HepG2 (cell line): ENCODE measurements around the gene RAPGEF5. TPM values are rescaled to one million over a fixed set of nuclear protein-coding genes. Genes with fewer than 3 reads are reported as not detected.

Source experiments
- ATAC-seq: fragments of 200-7000 bp; cut with Tn5 transposase; 3 replicates; pipeline ENCODE4 v1.9.1; 2020; ENCODE audit warnings: mild to moderate bottlenecking, moderate library complexity
- BruUV-seq: library from RNA; stranded (reverse); fragments of 400-500 nt; replicated peaks from 2 replicates; lab custom pipeline; 2021; lab: Mats Ljungman, UMichigan
- CTCF ChIA-PET: fragments of 300-600 bp; formaldehyde crosslinking; extraction: SDS; loops from one replicate; lab custom pipeline; 2021; ENCODE audit warnings: low total read pairs, inconsistent platforms, low intra/inter-chr PET ratio; lab: Yijun Ruan, JAX
- POLR2A ChIA-PET: fragments of 350-600 bp; sonication (Branson Sonifier 250); formaldehyde crosslinking; loops from one replicate; lab custom pipeline; 2020; ENCODE audit warnings: antibody characterized with exemption, inconsistent platforms; lab: Yijun Ruan, JAX
- DNase-seq: peaks from one replicate; pipeline ENCODE4 v3.0.0-alpha.2; 2015; ENCODE audit warnings: low spot score
- FAIRE-seq: peaks from 3 replicates; lab custom pipeline; 2011; peaks lifted over from hg19 to GRCh38; lab: Jason Lieb, UNC
- H2AFZ ChIP-seq: one replicate; pipeline ENCODE4 v1.6.1; 2011; ENCODE audit warnings: low read length, inconsistent platforms
- H3K27ac ChIP-seq: fragments of 300-600 bp; 3 replicates; pipeline ENCODE4 v1.8.0; 2011; ENCODE audit warnings: mixed run types, mild to moderate bottlenecking, mixed read lengths, low read length, inconsistent platforms; ENCODE audit not compliant: insufficient read depth; ENCODE audit errors: extremely low read length
- H3K27me3 ChIP-seq, 2 experiments: fragments of 200-600 bp in 1 of 2; 2 replicates in 1 of 2; 3 replicates in 1 of 2; pipeline versions ENCODE4 v1.6.0 to v1.8.0; 2011; ENCODE audit warnings: low read length in 2 of 2, mild to moderate bottlenecking in 2 of 2, moderate library complexity in 2 of 2, inconsistent platforms in 1 of 2; ENCODE audit not compliant: insufficient read depth in 2 of 2, control insufficient read depth in 1 of 2
- H3K36me3 ChIP-seq, 2 experiments: fragments of 200-600 bp in 1 of 2; replicated peaks in 1 of 2; 2 replicates in 1 of 2; 3 replicates in 1 of 2; pipeline versions ENCODE4 v1.5.1 to v1.8.0; 2011; ENCODE audit warnings: low read length in 2 of 2, inconsistent platforms in 1 of 2; ENCODE audit not compliant: insufficient read depth in 2 of 2, control insufficient read depth in 1 of 2
- H3K4me1 ChIP-seq: 2 replicates; pipeline ENCODE4 v1.5.1; 2012; ENCODE audit warnings: low read length, inconsistent platforms; ENCODE audit not compliant: insufficient read depth
- H3K4me2 ChIP-seq: 2 replicates; pipeline ENCODE4 v1.6.0; 2011; ENCODE audit warnings: low read depth, low read length, inconsistent platforms
- H3K4me3 ChIP-seq, 3 experiments: fragments of 200-600 bp in 1 of 3; sonication (generic), shearing (Covaris generic) in 1 of 3; replicated peaks in 1 of 3; 2 replicates each; pipeline ENCODE4 v1.5.1; 2011 to 2016; ENCODE audit warnings: low read length in 3 of 3, inconsistent platforms in 2 of 3, low read depth in 2 of 3, mild to moderate bottlenecking in 2 of 3, control low read depth in 1 of 3, mixed read lengths in 1 of 3; ENCODE audit not compliant: insufficient read depth in 1 of 3
- H3K79me2 ChIP-seq: one replicate; pipeline ENCODE4 v1.6.1; 2011; ENCODE audit warnings: low read length, inconsistent platforms; ENCODE audit not compliant: insufficient read depth
- H3K9ac ChIP-seq: 2 replicates; pipeline ENCODE4 v1.6.0; 2011; ENCODE audit warnings: mild to moderate bottlenecking, low read depth, low read length, inconsistent platforms; ENCODE audit not compliant: insufficient read depth
- H3K9me3 ChIP-seq: 2 replicates; pipeline ENCODE4 v1.5.1; 2012; ENCODE audit warnings: mild to moderate bottlenecking, low read length
- H4K20me1 ChIP-seq: 2 replicates; pipeline ENCODE4 v1.6.0; 2011; ENCODE audit warnings: inconsistent platforms, mild to moderate bottlenecking, low read length, moderate library complexity; ENCODE audit not compliant: insufficient read depth
- CHD4 ChIP-seq: fragments of 200-600 bp; sonication (generic); IDR thresholded peaks from 2 replicates; pipeline ENCODE4 v1.7.0; 2017; ENCODE audit warnings: mild to moderate bottlenecking, low read length, borderline replicate concordance
- ETV5 ChIP-seq: IDR thresholded peaks from 2 replicates; pipeline ENCODE4 v1.6.1; 2018; ENCODE audit warnings: missing biosample characterization, missing genetic modification reagents, inconsistent platforms, borderline replicate concordance
- FOXO1 ChIP-seq: sonication (generic); formaldehyde crosslinking; IDR thresholded peaks from 2 replicates; pipeline ENCODE4 v1.4.0; 2020; ENCODE audit warnings: missing genetic modification reagents
- RARA ChIP-seq: IDR thresholded peaks from 2 replicates; pipeline ENCODE4 v1.6.1; 2016; ENCODE audit warnings: missing genetic modification reagents, missing compliant biosample characterization
- ZFP91 ChIP-seq: sonication (generic); formaldehyde crosslinking; IDR thresholded peaks from 2 replicates; pipeline ENCODE4 v1.9.0; 2022; ENCODE audit warnings: missing genetic modification reagents, mild to moderate bottlenecking, borderline replicate concordance
- WGBS: methylation state at CpG from one replicate; pipeline ENCODE4 v1.1.6; 2017; ENCODE audit warnings: low lambda C conversion rate; 5-methylcytosine and 5-hydroxymethylcytosine counted together
- in situ Hi-C: cut with HindIII; loops from 2 replicates; pipeline ENCODE4 v1.10.0; 2017; ENCODE audit warnings: low pct_unique_long_range_greater_than_20kb; ENCODE audit not compliant: extremely low pct_ligation_motif_present
- intact Hi-C: fragments of 100-400 bp; cut with micrococcal nuclease; formaldehyde crosslinking; loops from one replicate; pipeline ENCODE4 v1.10.0; 2022; ENCODE audit not compliant: unreplicated experiment
- polyA plus RNA-seq, 8 experiments: library from polyadenylated mRNA; depleted of rRNA in 3 of 8; stranded (reverse) in 7 of 8; unstranded in 1 of 8; fragments of >200 nt; fragmentation: Illumina TruSeq in 4 of 8; extraction: Trizol in 4 of 8; gene quantifications; 2 replicates each; pipeline versions ENCODE4 v1.2.1 to v1.2.3, GENCODE V29; 2011 to 2016; ENCODE audit warnings: low read depth in 4 of 8, missing spikeins in 1 of 8, mixed read lengths in 1 of 8; ENCODE audit not compliant: insufficient read depth in 1 of 8
- total RNA-seq, 5 experiments: library from RNA; depleted of rRNA; stranded (reverse); fragments of >200 nt; fragmentation: Illumina TruSeq; extraction: Trizol; gene quantifications; 2 replicates each; pipeline ENCODE4 v1.2.3, GENCODE V29; 2016; ENCODE audit warnings: low read depth in 1 of 5

RAPGEF5 gene
- total and polyA plus RNA-seq, 2 of the 13 experiments (the other 11 are each of a cell fraction or from before 2014, with no cell fraction given): 17.1 to 23.4 TPM

- TF ChIP-seq ZFP91 (CRISPR knock-in tag): no peak
- TF ChIP-seq CHD4: no peak
Measured at GRCh38 chr7:22220941-22221340, 136.0 kb downstream of the RAPGEF5 start (continued).

GRCh38 chr7:22219739-22220493 lies 137.0 kb downstream of the RAPGEF5 start:
- Histone ChIP-seq H3K79me2 (no peaks in the 10 kb centered on the region), H3K27me3 (no peaks in the 10 kb centered on the region), H3K9ac (no peak overlapping the region), H3K36me3 (peaks cover 10 to 67% of the 10 kb centered on the region in 2 experiments), H2AFZ (no peak overlapping the region), H3K9me3 (no peaks in the 10 kb centered on the region), H3K4me2 (no peak overlapping the region), H3K27ac (no peak overlapping the region), H3K4me3 (no peak overlapping the region), H4K20me1 (no peaks in the 10 kb centered on the region; the same call in 1 of the 2 replicates), H3K4me1 (peaks cover 29% of the 10 kb centered on the region)
- ChIA-PET CTCF (no interaction called here), POLR2A (no interaction called here)
- FAIRE-seq (no peak), DNase-seq (no peak), ATAC-seq (no peak)
- no TSS peak for BruUV-seq
- 96% methylated on average over 10 of the region's 10 CpGs for WGBS
- in situ Hi-C loops: no loop called here
- intact Hi-C loops: no loop called here
- 0 out of 2 replicates have a peak, but pooled peaks have one; percentile 36 for TF ChIP-seq RARA (CRISPR knock-in tag)
- peak; percentile 20; the same call in 1 of the 2 replicates for TF ChIP-seq ETV5 (CRISPR knock-in tag)
- TF ChIP-seq FOXO1 (CRISPR knock-in tag): no peak
